ENCODE measurements around the gene GPR82. TPM values are rescaled to one million over a fixed set of nuclear protein-coding genes. Genes with fewer than 3 reads are reported as not detected.

GPR82 gene
- total RNA-seq, 4 donors from 2014 or later = 0.41 to 0.79 TPM; not detected in 2

- intact Hi-C loops (cut with DNase I; ENCODE audit: low total_unique reads) (no loop called here), in situ Hi-C loops (cut with MboI; ENCODE audit: low pct_ligation_motif_present in 1 of 4, low pct_unique_long_range_greater_than_20kb in 1 of 4, low sequenced_read_pairs in 3 of 4) (no loop called here)
- 86% methylated on average over 3 of the region's 3 CpGs; no CpG with 5 or more reads in 1 of the 2 donors for WGBS, 2 donors (ENCODE audit: low coverage in 1 of 2)
- no peak overlapping the region for H3K4me3 ChIP-seq
- no peak overlapping the region for H3K27ac ChIP-seq
- no peaks in the 10 kb centered on the region for H3K36me3 ChIP-seq
- H3K9me3 ChIP-seq = no peaks in the 10 kb centered on the region
- DNase-seq = no peak
- no peaks in the 10 kb centered on the region for H3K27me3 ChIP-seq
- no peaks in the 10 kb centered on the region for H3K4me1 ChIP-seq
- no peak for TF ChIP-seq EP300 (IDR thresholded peaks at IDR 0.05; ENCODE audit: low read depth)
- no peak for TF ChIP-seq CTCF (IDR thresholded peaks at IDR 0.05)
- no peak for TF ChIP-seq POLR2AphosphoS5 (IDR thresholded peaks at IDR 0.05)
Measured at GRCh38 chrX:41689711-41690110, 34.3 kb upstream of the GPR82 start.

GRCh38 chrX:41692162-41692749 lies 31.7 kb upstream of the GPR82 start:
- in situ Hi-C loops (cut with MboI; ENCODE audit: low pct_ligation_motif_present in 1 of 4, low pct_unique_long_range_greater_than_20kb in 1 of 4, low sequenced_read_pairs in 3 of 4) = no loop called here
- no peaks in the 10 kb centered on the region for H3K27me3 ChIP-seq
- TF ChIP-seq CTCF (IDR thresholded peaks at IDR 0.05) = no peak
- 65% methylated on average over 1 of the region's 1 CpG; no CpG with 5 or more reads in 1 of the 2 donors for WGBS, 2 donors (ENCODE audit: low coverage in 1 of 2)
- no peaks in the 10 kb centered on the region for H3K4me1 ChIP-seq
- peak overlapping the region in 1 of 4 donors; percentile 4 for H3K27ac ChIP-seq
- H3K9me3 ChIP-seq = no peaks in the 10 kb centered on the region
- no peak for DNase-seq
- no peak overlapping the region for H3K4me3 ChIP-seq
- no peaks in the 10 kb centered on the region for H3K36me3 ChIP-seq
- intact Hi-C loops (cut with DNase I; ENCODE audit: low total_unique reads) = no loop called here

- H3K27ac ChIP-seq = no peak overlapping the region
- in situ Hi-C loops (cut with MboI; ENCODE audit: low pct_ligation_motif_present in 1 of 4, low pct_unique_long_range_greater_than_20kb in 1 of 4, low sequenced_read_pairs in 3 of 4) = no loop called here
- no peak overlapping the region for H3K4me3 ChIP-seq
- H3K27me3 ChIP-seq = no peaks in the 10 kb centered on the region
- no peaks in the 10 kb centered on the region for H3K36me3 ChIP-seq
- H3K9me3 ChIP-seq = no peaks in the 10 kb centered on the region
- intact Hi-C loops (cut with DNase I; ENCODE audit: low total_unique reads) = no loop called here
- no peaks in the 10 kb centered on the region for H3K4me1 ChIP-seq
- no peak for TF ChIP-seq EP300 (IDR thresholded peaks at IDR 0.05; ENCODE audit: low read depth)
- no peak for TF ChIP-seq POLR2AphosphoS5 (IDR thresholded peaks at IDR 0.05)
- TF ChIP-seq POLR2A (IDR thresholded peaks at IDR 0.05) = no peak
- no peak for TF ChIP-seq CTCF (IDR thresholded peaks at IDR 0.05)
- no peak for DNase-seq
- 78 to 82% methylated on average over 1 to 3 of the region's 3 CpGs for WGBS, 2 donors (ENCODE audit: low coverage in 1 of 2)
Measured at GRCh38 chrX:41693024-41693423, 31.0 kb upstream of the GPR82 start.

- Histone ChIP-seq H3K27me3 (no peaks in the 10 kb centered on the region), H3K36me3 (no peaks in the 10 kb centered on the region), H3K9me3 (no peaks in the 10 kb centered on the region), H3K4me3 (no peak overlapping the region), H3K4me1 (no peaks in the 10 kb centered on the region), H3K27ac (no peak overlapping the region)
- 82 to 100% methylated on average over 2 to 7 of the region's 7 CpGs for WGBS, 2 donors (ENCODE audit: low coverage in 1 of 2)
- TF ChIP-seq POLR2A (IDR thresholded peaks at IDR 0.05) (no peak), POLR2AphosphoS5 (IDR thresholded peaks at IDR 0.05) (no peak), EP300 (IDR thresholded peaks at IDR 0.05; ENCODE audit: low read depth) (no peak), CTCF (IDR thresholded peaks at IDR 0.05) (no peak)
- no peak for DNase-seq
- intact Hi-C loops (cut with DNase I; ENCODE audit: low total_unique reads) (no loop called here), in situ Hi-C loops (cut with MboI; ENCODE audit: low pct_ligation_motif_present in 1 of 4, low pct_unique_long_range_greater_than_20kb in 1 of 4, low sequenced_read_pairs in 3 of 4) (no loop called here)
Measured at GRCh38 chrX:41695426-41695825, 28.6 kb upstream of the GPR82 start.
